GM21526 (cell line): Measurements from ENCODE around the gene RAB33A.

Source experiments
- ATAC-seq: cut with Tn5 transposase; IDR thresholded peaks from one replicate; pipeline ENCODE4 v1.9.1; 2021; ENCODE audit warnings: moderate library complexity; ENCODE audit not compliant: unreplicated experiment, low FRiP score

Gene RAB33A

GRCh38 chrX:130171446-130172126 is at the start of gene RAB33A:
Gene RAB33A, plus strand, starts transcription at chrX:130171962. Its CDS starts 101 bp downstream, at chrX:130172063.
- no peak for ATAC-seq

GRCh38 chrX:130124577-130124976 is 47.2 kb upstream of the RAB33A start:
- ATAC-seq: no peak

DNA sequence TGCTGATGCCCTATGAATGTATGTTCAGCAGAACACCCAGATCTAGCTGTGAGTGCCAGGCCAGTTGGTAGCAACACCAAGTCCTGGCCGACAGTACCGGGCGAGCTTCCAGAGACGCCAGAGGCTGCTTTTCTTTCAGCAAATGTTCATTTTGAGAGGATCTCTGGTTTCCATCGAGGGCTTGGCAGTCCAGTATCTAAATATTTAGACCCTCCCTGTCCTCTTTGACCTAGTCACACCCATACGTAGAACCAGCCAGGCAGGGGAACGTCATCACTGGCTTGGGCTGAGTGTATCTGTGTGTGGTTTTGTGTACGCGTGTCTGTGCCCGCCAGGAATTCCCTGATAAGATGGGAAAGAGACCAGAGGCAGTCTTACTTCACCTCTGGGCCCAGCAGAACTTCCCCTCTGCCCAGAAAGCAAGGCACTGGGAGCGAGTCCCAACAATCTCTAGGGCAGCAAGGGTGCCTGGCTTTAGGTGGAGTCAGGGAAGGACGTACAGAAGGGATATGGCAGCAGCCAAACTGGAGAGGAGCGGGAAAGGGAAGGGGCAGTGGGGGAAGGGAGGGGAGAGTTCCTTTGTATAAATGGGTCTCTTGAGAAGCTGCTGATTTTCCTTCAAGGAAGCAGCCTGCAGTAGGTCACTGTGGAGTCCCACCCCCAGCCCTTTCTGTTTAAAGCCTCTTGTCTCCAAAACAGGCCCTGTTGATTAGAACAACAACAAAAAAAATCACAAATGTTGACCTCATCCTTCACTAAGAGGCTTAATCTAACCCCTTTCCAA is 46.5 kb upstream of the RAB33A start:
- ATAC-seq: no peak

- no peak for ATAC-seq
These were observed 40.8 kb upstream of the RAB33A start for GRCh38 chrX:130130990-130131389.

GRCh38 chrX:130136496-130136895 is 35.3 kb upstream of the RAB33A start:
- ATAC-seq: no peak

GRCh38 chrX:130136961-130137360 is 34.8 kb upstream of the RAB33A start:
- ATAC-seq: no peak

GRCh38 chrX:130139474-130140201 is 32.1 kb upstream of the RAB33A start:
- no peak for ATAC-seq

DNA sequence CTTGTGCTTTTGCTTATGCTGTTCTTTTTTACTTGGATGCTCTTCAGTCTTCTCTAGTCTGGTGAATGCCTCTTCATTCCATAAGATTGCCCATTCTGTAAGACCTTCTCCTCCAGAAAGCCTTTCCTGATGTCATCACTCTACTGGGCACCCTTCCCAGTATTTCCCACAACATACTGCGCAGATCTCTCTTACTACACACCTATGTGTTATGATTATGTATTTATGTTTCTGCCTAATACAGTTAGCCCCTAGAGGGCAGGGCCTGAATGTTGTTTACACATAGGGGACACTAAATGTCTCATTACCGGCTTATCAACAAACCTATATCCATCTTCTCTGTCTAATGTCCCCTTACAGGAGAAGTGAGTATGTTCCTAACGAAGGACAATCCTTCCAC is 27.3 kb upstream of the RAB33A start:
- no peak for ATAC-seq

DNA sequence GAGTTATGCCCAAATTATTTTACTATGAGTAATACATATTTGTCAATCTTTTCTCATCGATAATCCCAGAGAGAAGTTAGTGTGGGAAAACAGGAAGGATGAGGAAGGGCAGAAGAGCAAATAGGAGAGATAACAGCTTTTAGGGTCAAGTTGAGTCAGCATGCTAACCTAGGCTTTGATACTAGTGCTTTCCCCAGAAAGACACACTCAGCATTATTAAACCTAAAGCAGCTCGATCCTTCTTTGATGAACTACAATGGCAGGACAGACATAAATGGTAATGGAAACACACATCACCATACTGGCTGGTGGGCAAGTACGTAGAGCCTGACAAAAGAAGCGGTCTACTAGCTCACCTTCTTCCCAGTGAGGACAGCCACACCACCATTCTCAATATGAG is 26.6 kb upstream of the RAB33A start:
- no peak for ATAC-seq

- ATAC-seq: no peak
These were observed 24.1 kb upstream of the RAB33A start for GRCh38 chrX:130147631-130148030.

DNA sequence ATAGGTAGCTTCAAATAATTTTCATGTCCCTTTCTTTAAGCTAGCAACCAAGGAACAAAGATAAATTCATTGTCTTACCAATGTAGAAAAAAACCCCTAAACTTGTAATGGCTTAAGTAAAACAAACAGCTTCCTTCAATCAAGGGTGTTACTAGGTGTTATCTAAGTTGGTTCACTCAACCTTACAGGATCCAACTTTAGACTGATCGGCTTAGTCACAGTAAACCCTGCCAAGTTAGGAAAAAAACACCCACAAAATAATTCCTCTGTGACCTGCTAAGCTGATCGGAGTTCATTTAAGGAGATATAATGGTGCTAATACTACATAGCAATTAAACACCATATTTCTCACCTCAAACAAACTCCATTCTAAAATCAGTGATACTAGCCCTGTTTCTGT is 16.2 kb upstream of the RAB33A start:
- ATAC-seq: no peak

- ATAC-seq: no peak
These were observed 13.5 kb upstream of the RAB33A start for GRCh38 chrX:130158311-130158710.

GRCh38 chrX:130159776-130160175 is 12.0 kb upstream of the RAB33A start:
- ATAC-seq: no peak

GRCh38 chrX:130162094-130162735 is 9.5 kb upstream of the RAB33A start:
- no peak for ATAC-seq

DNA sequence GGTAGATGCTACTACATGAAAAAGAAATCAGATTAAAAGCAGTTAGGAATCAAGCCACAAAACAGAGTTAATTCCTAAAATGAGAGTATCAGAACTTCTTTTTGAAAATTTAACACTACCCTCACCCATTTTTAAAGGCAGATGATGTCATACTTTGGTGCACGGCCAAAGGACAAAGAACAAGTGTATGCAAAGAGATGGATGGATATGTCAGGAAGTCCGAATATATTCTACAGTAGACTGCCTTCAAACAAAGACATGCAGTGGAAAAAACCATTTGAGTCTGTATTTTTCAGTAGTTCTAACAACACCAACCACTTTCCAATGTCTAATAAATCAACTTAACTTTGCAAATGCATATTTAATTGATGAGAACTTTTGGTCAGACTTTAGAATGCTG is 8.4 kb upstream of the RAB33A start:
- no peak for ATAC-seq

- ATAC-seq: no peak
These were observed 6.5 kb upstream of the RAB33A start for GRCh38 chrX:130165181-130165702.

DNA sequence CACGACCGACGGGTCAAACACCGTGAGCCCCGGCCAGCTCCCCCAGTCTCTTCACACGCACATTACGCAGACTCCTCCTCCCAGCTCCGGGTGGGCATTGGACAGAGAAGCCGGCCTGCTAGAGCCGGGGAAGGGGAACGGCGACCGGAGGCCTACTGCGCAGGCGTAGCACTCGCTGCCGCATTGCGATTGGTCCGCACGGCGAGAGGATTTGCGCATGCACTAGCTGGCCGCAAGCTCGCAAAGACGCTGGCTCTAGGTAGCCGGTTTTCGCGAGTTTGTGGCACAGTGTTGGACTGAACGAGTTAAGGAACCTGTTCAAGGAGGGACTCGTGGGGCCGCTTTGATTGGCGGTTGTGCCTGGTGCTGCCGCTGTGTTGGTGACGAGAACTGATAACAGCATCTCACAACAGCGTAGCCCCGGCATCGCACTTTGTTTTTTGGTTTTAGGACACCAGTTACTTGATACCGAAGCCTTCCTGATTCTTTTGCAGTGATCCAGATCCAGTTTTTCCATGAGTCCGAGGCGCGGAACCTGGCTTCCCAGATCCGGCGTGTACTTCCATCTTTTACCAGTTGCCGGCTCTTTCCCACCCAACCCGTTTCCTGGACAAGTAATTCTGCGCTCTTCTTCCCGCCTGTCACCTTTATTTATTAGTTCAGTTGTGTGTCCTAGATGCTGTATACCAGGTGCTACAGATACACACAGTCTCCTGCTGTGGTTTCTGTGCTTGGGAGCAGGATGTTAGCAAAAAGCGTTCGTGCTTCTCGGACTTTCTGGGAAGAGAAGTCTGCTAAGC is 5.9 kb upstream of the RAB33A start, which contains the start of gene AIFM1:
Gene AIFM1 (minus strand): TSS at position 139 of the 800 bp plus-strand sequence. CDS start 185 bp downstream, outside the sequence.
- ATAC-seq: peak; percentile 78

DNA sequence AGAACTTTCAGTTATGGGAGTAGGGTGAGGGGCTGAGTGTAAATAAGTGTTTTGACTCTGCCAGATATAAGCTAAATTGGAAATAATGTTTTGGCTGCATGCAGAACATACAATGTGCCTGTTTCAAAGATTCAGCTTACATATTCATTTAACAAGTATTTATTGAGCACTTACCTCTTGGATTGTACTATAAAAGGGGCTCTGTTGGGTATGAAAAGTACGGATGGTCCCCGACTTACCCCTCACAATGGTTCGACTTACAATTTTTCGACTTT is 5.3 kb upstream of the RAB33A start:
- ATAC-seq: no peak

- ATAC-seq: no peak
These were observed 4.7 kb upstream of the RAB33A start for GRCh38 chrX:130167040-130167439.
